Measurements from ENCODE around the gene CHST3. TPM values are rescaled to one million over a fixed set of nuclear protein-coding genes. Genes with fewer than 3 reads are reported as not detected.
"Not testable (repeated sequence)": the region's sequence is repeated elsewhere in the genome, so short reads cannot be mapped to it uniquely, and the experiment has no call there.

Gene CHST3
- total RNA-seq, 1 donor from 2014 or later, result 41.4 TPM

- Histone ChIP-seq H3K36me3 (no peaks in the 10 kb centered on the region), H3K4me3 (no peak overlapping the region), H3K27me3 (no peaks in the 10 kb centered on the region), H3K4me1 (no peaks in the 10 kb centered on the region), H3K9me3 (no peaks in the 10 kb centered on the region), H3K27ac (no peak overlapping the region)
- DNase-seq (ENCODE audit: low spot score in 2 of 2), result no peak
- TF ChIP-seq CTCF (IDR thresholded peaks at IDR 0.05), result no peak
- intact Hi-C loops (cut with DNase I), result no loop called here
These were observed 66.8 kb downstream of the CHST3 start for GRCh38 chr10:72030762-72031543.

- DNase-seq (ENCODE audit: low spot score in 2 of 2), result no peak
- Histone ChIP-seq H3K36me3 (no peaks in the 10 kb centered on the region), H3K4me3 (no peak overlapping the region), H3K27ac (no peak overlapping the region), H3K27me3 (no peaks in the 10 kb centered on the region), H3K4me1 (no peaks in the 10 kb centered on the region), H3K9me3 (no peaks in the 10 kb centered on the region)
- intact Hi-C loops (cut with DNase I), result no loop called here
- TF ChIP-seq CTCF (IDR thresholded peaks at IDR 0.05), result no peak
These were observed 67.5 kb downstream of the CHST3 start for GRCh38 chr10:72031706-72032105.

GRCh38 chr10:72032409-72033162 lies 68.4 kb downstream of the CHST3 start:
- H3K27me3 ChIP-seq; DNase-seq (ENCODE audit: low spot score in 2 of 2); H3K9me3 ChIP-seq; intact Hi-C loops (cut with DNase I); H3K36me3 ChIP-seq; H3K4me1 ChIP-seq; H3K27ac ChIP-seq; H3K4me3 ChIP-seq: not testable (repeated sequence)

- DNase-seq (ENCODE audit: low spot score in 2 of 2), result no peak
- no peak for TF ChIP-seq CTCF (IDR thresholded peaks at IDR 0.05)
- no peaks in the 10 kb centered on the region for H3K27me3 ChIP-seq
- no peaks in the 10 kb centered on the region for H3K9me3 ChIP-seq
- H3K4me1 ChIP-seq, result no peaks in the 10 kb centered on the region
- no peaks in the 10 kb centered on the region for H3K36me3 ChIP-seq
- H3K4me3 ChIP-seq, result no peak overlapping the region
- H3K27ac ChIP-seq, result no peak overlapping the region
- intact Hi-C loops (cut with DNase I), result no loop called here
These were observed 69.9 kb downstream of the CHST3 start for GRCh38 chr10:72034040-72034499.

- H3K27ac ChIP-seq, result no peak overlapping the region
- intact Hi-C loops (cut with DNase I), result no loop called here
- no peaks in the 10 kb centered on the region for H3K36me3 ChIP-seq
- TF ChIP-seq CTCF (IDR thresholded peaks at IDR 0.05), result no peak
- no peak for DNase-seq (ENCODE audit: low spot score in 2 of 2)
- H3K4me3 ChIP-seq, result no peak overlapping the region
- H3K9me3 ChIP-seq, result no peaks in the 10 kb centered on the region
- no peaks in the 10 kb centered on the region for H3K27me3 ChIP-seq
- H3K4me1 ChIP-seq, result no peaks in the 10 kb centered on the region
These were observed 70.6 kb downstream of the CHST3 start for GRCh38 chr10:72034761-72035160.

- no peaks in the 10 kb centered on the region for H3K9me3 ChIP-seq
- intact Hi-C loops (cut with DNase I), result no loop called here
- no peaks in the 10 kb centered on the region for H3K4me1 ChIP-seq
- no peak overlapping the region for H3K4me3 ChIP-seq
- H3K36me3 ChIP-seq, result no peaks in the 10 kb centered on the region
- H3K27ac ChIP-seq, result no peak overlapping the region
- DNase-seq (ENCODE audit: low spot score in 2 of 2), result no peak
- no peak for TF ChIP-seq CTCF (IDR thresholded peaks at IDR 0.05)
- no peaks in the 10 kb centered on the region for H3K27me3 ChIP-seq
These were observed 71.2 kb downstream of the CHST3 start for GRCh38 chr10:72035252-72035887.

Data from ascending aorta (tissue), 2 donors.